ENCODE results near the gene TWNK.
"Not testable (repeated sequence)": the region's sequence is repeated elsewhere in the genome, so short reads cannot be mapped to it uniquely, and the experiment has no call there.

- TF ChIP-seq POLR2A, CTCF (IDR thresholded peaks at IDR 0.05): not testable (repeated sequence)
Observed at GRCh38 chr10:101034404-101034803, 47.1 kb downstream of the TWNK start.
